Middle frontal gyrus (tissue), 1 donor: ENCODE measurements around the gene NDUFAF7.
A peak's percentile ranks its signal among the peaks of the same experiment; 100 is the strongest.
"Not testable (repeated sequence)": the region's sequence is repeated elsewhere in the genome, so short reads cannot be mapped to it uniquely, and the experiment has no call there.

Source experiments
- DNase-seq: peaks from one replicate; pipeline ENCODE4 v3.0.0-alpha.2; 2015; ENCODE audit warnings: low spot score; ENCODE audit errors: extremely low spot score

Gene NDUFAF7

GRCh38 chr2:37231241-37232130 lies at the start of gene NDUFAF7, which contains the start of gene CEBPZ:
Gene NDUFAF7 (plus strand): TSS chr2:37231658. CDS start chr2:37231706, 48 bp downstream.
Gene CEBPZ (minus strand): TSS chr2:37231596. CDS start chr2:37231567, 29 bp downstream.
- DNase-seq, result peak; percentile 86

DNA sequence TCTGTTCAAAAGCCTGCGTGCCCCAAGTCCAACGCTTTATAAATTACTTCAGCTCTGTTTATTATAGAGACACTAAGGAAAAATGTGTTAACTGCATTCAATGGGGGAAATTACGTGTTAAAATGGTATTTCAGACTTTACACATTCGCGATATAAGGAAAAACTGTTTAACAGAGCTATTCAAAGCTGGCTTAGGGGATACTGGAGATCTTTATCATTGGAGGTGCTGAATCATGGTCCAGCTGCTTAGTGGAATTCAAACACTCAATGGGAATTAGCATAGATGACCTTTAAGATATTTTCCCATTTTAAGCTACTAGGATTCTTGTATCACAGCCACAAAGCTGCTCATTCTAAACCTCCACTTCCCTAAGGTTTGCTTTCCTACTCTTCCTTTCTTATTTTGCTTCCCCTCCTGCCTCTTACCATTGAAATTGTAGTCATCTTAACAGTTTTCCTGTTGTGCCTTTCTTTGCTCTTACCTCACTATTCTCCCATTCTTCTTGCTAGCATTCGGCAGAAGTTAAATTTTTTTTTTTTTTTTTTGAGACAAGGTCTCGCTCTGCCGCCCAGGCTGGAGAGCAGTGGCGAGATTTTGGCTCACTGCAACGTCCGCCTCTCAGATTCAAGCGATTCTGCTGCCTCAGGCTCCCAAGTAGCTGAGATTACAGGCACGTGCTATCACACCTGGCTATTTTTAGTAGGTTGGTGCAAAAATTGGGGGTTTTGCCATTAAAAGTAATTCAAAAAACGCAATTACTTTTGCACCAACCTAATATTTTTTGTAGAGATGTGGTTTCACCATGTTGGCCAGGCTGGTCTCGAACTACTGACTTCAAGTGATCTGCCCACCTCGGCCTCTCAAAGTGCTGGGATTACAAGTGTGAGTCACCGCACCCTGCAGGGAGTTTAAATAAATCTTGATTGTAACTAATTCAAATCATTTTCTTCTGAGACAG lies 49.5 kb upstream of the NDUFAF7 start:
- DNase-seq, result no peak

DNA sequence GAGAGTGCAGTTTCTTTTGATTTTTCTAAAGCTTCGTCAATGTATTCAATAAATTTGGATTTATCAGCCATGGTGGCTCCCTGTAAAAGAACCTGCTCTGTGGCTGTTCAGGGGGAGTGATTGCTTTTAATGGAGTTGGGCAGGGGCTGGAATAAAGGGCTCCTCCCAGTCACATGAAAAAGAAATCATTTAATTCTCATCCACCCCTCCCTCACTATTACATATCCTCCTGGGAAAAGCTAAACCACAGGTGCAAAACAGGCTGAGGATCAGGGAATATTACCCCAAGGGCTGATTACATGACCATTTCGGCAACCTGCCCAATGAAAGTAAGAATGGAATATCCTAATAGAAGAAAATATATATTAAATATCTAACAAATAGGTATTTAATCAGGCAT lies 42.9 kb upstream of the NDUFAF7 start, which contains the start of gene SULT6B1:
TSS of gene SULT6B1 (minus strand) at position 101 of the 400 bp plus-strand sequence. CDS start at position 71, 30 bp downstream.
- DNase-seq, result no peak

DNA sequence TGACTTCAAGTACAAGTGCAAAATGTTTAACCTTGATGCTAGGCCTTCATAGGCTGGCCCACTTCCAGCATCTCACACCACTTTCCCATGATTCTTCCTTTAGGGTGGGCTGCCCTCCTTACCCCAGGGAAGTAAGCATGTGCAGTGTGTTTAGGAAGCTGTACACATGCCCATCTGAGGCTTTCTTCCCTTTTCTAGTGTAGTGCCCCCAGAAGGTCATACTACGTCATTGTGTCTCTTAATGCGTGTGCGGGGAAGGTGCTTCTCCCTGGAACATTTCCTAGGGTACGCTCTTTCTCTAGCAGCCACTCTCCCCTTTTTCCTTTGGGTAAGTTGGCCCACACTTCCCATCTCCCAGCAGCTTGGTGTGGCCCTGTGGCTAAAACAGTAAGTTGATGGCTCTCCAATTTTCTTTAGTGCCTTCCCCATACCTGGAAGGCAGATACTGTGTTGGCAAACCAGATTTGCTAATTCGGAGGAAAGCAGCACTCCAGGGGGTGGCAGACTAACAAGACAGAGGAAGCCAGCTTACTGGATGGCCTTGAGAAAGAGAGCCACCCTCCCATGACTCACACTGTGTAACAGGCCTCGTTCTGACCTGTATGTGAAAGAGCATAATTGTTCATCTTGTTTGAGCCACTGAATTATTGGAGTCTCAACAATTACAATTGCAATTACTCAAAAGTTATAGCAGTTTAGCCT lies 41.9 kb upstream of the NDUFAF7 start:
- DNase-seq, result no peak

DNA sequence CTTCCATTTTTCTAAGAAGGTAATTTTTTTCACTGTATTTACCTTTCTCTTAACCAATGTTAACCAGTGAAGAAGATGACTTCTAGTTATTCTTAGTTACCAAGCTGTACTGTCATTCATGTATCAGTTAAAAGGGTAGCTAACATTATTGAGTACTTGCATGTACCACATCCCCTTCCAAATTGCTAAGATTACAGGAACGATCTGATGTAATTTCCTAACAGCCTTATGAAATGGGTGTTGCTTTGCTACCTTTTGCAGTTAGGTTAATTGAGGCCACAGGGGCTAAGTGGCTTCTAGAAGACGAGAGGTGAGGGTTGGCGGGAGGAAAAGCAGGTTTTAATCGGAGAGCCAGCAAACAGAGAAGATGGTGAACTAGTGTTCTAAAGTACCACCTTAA lies 41.2 kb upstream of the NDUFAF7 start:
- DNase-seq, result no peak

DNA sequence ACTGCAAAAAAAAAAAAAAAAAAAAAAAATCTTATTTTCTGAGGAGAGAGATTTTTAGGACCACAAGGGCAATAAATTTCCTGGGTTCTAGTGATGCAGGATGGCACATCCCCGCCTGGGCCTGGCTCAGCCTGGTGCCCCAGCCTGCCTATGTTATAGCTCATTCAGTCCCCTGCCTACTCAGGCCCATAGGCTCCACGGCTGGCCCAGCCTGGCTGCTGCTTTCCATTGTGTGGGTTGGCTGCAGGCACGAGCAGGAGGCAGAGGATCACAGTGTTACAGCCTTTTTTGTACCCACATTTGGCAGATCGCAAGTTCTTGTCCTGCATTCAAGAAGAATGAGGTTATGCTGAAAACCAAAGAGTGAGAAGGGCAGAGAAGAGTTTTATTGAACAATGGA lies 40.2 kb upstream of the NDUFAF7 start:
- no peak for DNase-seq

GRCh38 chr2:37191747-37192146 lies 39.7 kb upstream of the NDUFAF7 start:
- no peak for DNase-seq

GRCh38 chr2:37192551-37192950 lies 38.9 kb upstream of the NDUFAF7 start:
- no peak for DNase-seq

DNA sequence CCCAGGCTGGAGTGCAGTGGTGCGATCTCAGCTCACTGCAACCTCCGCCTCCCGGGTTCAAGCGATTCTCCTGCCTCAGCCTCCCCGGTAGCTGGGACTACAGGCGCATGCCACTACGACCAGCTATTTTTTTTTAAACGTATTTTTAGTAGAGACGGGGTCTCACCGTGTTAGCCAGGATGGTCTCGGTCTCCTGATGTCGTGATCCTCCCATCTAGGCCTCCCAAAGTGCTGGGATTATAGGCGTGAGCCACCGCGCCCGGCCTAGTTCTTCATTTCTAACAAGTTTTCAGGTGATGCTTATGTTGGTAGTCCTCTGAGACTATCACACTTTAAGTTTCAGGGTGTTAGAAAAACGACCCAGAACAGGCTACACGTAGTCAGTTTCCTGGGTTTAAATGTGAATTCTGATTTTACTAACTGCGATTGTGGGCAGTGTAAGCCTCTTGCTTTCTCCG lies 35.6 kb upstream of the NDUFAF7 start:
- DNase-seq, result not testable (repeated sequence)

DNA sequence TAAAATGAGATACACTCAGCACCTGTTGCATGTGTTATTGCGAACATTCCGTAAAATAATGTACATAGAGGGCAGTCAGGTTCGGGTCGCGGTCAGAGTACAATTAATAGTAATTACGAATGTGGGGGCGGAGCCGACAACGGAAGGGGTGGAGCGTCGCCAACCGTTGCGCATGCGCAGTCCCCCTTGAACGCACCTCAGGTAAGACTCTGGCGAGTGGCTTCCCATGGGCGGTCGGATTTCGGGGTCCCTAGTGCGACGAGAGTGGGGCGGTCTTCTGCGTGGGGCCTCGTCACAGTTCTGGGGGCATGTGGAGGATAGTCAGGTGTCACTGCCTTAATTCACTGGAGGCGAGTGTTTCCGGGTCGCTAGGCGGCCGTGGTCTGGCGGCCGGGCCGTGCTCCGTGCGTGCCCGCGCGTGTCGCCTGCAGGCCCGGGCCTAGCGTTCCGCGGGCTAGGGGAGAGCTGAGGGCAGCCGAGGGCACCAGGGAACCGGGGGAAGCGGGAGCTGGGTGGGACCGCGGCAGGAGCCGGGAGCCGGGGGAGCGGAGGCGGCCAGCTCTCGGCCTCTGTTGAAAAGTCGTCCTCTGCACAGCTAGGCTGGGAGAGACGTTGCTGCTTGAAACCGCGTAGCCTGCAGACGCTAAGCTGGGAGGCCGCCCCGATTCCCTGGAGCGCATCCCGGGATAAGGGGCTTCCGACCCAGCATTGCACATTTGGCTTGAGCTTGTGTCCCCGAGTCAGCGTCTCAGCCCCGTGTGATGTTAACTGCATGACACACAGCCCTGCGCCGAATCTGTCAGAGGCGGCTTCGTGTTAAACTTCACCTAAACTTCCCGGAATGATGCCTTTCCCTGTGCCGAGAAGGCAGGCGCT lies 34.9 kb upstream of the NDUFAF7 start, which contains the start of gene CEBPZOS:
TSS of gene CEBPZOS (plus strand) at position 177 of the 876 bp plus-strand sequence. CDS start 3,209 bp downstream, outside the sequence.
- DNase-seq, result peak; percentile 50

- no peak for DNase-seq
Measured at GRCh38 chr2:37198681-37199065, 32.8 kb upstream of the NDUFAF7 start.

DNA sequence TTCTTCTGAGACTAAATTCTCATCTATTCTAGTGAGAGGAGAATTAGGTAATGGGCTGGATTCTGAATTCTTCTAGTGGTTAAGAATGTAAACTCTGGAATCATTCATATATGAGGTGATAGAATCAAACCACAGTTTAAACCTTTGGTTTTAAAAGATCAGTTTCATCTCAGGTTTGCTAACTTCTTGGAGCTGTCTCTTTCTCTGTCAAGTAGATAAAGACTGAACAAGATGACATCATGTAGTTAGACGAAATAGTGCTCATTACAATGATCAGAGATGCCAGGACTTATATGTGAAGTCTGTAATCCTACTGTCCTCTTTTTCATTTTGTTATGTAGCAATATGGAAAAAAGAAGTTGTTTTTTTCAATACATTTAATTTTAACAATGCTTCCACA lies 30.2 kb upstream of the NDUFAF7 start:
- no peak for DNase-seq

DNA sequence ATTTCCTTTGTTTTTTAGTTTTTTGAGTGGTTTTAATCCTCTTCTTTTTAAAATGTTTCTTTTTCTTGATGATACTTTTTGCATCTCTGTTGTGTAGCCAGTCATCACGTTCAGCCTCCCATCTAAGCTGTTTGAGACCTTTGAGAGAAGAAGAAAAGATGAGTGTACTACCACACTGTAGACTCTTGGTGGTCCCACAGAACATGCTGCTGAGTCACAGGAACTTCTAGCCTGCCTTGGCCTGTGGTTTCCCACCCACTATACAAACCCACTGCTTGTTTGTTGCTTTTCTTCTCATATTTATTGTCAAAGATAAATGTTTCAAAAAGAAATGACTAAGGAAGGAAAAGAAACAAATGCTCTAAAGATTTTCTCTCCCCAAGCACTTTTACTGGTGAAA lies 29.7 kb upstream of the NDUFAF7 start:
- no peak for DNase-seq

GRCh38 chr2:37203708-37204107 lies 27.8 kb upstream of the NDUFAF7 start:
- DNase-seq, result no peak

GRCh38 chr2:37205071-37205661 lies 26.3 kb upstream of the NDUFAF7 start:
- not testable (repeated sequence) for DNase-seq

GRCh38 chr2:37205689-37206341 lies 25.6 kb upstream of the NDUFAF7 start:
- DNase-seq, result no peak

GRCh38 chr2:37206760-37207159 lies 24.7 kb upstream of the NDUFAF7 start:
- DNase-seq, result not testable (repeated sequence)

DNA sequence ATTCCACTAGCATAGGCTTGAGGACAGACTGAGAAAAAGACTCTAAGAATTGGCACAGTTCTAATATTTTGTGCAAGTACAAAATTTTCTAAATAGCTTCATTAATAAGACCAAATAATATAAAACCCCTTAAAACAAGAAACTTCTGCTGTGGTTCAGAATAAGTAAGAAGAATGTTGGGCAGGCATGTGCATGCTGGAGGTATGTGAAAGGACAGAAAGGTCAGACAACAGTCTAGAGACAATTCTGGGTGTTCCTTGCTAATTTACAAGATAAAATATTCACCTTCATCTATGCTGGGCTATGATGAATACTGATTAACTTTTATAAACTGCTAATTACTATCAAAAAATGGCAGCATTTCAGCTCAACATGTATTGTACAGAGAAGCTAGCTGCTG lies 20.2 kb upstream of the NDUFAF7 start:
- DNase-seq, result no peak

DNA sequence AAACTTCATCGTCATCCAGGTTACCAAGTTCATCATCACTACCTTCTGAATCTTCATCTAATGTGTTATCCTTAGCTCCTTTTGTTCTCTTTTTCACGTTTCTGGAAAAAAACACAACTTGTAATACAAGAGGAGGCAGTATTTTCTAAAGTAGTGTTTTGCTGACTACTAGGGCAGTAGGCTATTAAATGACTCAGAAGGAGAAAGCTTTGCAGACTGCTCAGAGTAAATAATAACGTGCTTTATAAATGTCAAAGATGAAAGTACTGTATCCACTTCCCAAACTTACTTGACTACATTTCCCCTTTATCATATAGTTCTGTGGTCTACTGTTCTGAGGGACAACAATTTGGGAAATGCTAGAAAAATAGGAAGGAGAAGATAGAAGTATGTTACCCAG lies 19.5 kb upstream of the NDUFAF7 start:
- no peak for DNase-seq
